CD4-positive, alpha-beta T cell (primary cell): ENCODE measurements around the gene EEFSEC. TPM values are rescaled to one million over a fixed set of nuclear protein-coding genes. Genes with fewer than 3 reads are reported as not detected.
A peak's percentile ranks its signal among the peaks of the same experiment; 100 is the strongest.

Experiments
- ATAC-seq: fragments of 200-7000 bp; cut with Tn5 transposase; one replicate; pipeline ENCODE4 v1.10.0; 2022; ENCODE audit warnings: mild to moderate bottlenecking; ENCODE audit not compliant: poor library complexity
- CTCF ChIA-PET: fragments of 350-600 bp; sonication (Branson Sonifier 250); formaldehyde crosslinking; loops from one replicate; lab custom pipeline; 2021; ENCODE audit warnings: antibody characterized with exemption, inconsistent platforms; lab: Charles Lee
- POLR2A ChIA-PET: fragments of 350-600 bp; sonication (Branson Sonifier 250); formaldehyde crosslinking; loops from one replicate; lab custom pipeline; 2021; ENCODE audit warnings: antibody characterized with exemption, inconsistent platforms; lab: Charles Lee
- DNase-seq, 14 experiments: peaks; one replicate each; pipeline ENCODE4 v3.0.0-alpha.2; 2013 to 2020; ENCODE audit warnings: mixed read lengths in 2 of 14
- H3K27ac ChIP-seq, 2 donors: one replicate each; pipeline versions ENCODE4 v1.5.1 to v1.7.0; 2013; ENCODE audit warnings: low read length in 2 of 2, low read depth in 1 of 2, mild to moderate bottlenecking in 1 of 2
- H3K27me3 ChIP-seq, 2 experiments: 1 replicate in 1 of 2; 2 replicates in 1 of 2; pipeline versions ENCODE4 v1.6.1 to v1.7.0; 2013; ENCODE audit warnings: low read length in 2 of 2, control low read depth in 1 of 2, mild to moderate bottlenecking in 1 of 2, moderate library complexity in 1 of 2; ENCODE audit not compliant: insufficient read depth in 2 of 2, control insufficient read depth in 1 of 2
- H3K36me3 ChIP-seq: one replicate; pipeline ENCODE4 v1.6.1; 2013; ENCODE audit warnings: low read length, control low read depth; ENCODE audit not compliant: insufficient read depth
- H3K4me1 ChIP-seq: one replicate; pipeline ENCODE4 v1.6.1; 2013; ENCODE audit warnings: low read length, control low read depth; ENCODE audit not compliant: insufficient read depth
- H3K4me3 ChIP-seq: one replicate; pipeline ENCODE4 v1.5.1; 2013; ENCODE audit warnings: mild to moderate bottlenecking, low read length, moderate library complexity
- H3K9me3 ChIP-seq, 2 experiments: 1 replicate in 1 of 2; 2 replicates in 1 of 2; pipeline versions ENCODE4 v1.6.1 to v1.7.0; 2013; ENCODE audit warnings: low read length in 2 of 2, mild to moderate bottlenecking in 2 of 2, control low read depth in 1 of 2, moderate library complexity in 1 of 2; ENCODE audit not compliant: control insufficient read depth in 1 of 2, insufficient read depth in 1 of 2
- H3K27ac Mint-ChIP-seq: one replicate; pipeline ENCODE4 v1.8.0; 2020; ENCODE audit warnings: mixed read lengths
- H3K27me3 Mint-ChIP-seq: one replicate; pipeline ENCODE4 v1.8.0; 2021; ENCODE audit warnings: mixed read lengths
- H3K36me3 Mint-ChIP-seq: one replicate; pipeline ENCODE4 v1.8.0; 2021; ENCODE audit warnings: low read depth, mixed read lengths
- H3K4me1 Mint-ChIP-seq: one replicate; pipeline ENCODE4 v1.8.0; 2021; ENCODE audit warnings: low read depth, mixed read lengths
- H3K4me3 Mint-ChIP-seq: one replicate; pipeline ENCODE4 v1.8.0; 2020; ENCODE audit warnings: mild to moderate bottlenecking, mixed read lengths
- H3K9me3 Mint-ChIP-seq: one replicate; pipeline ENCODE4 v1.8.0; 2020; ENCODE audit warnings: mixed read lengths
- CTCF ChIP-seq: fragments of 200-600 bp; IDR thresholded peaks from one replicate; pipeline ENCODE4 v1.8.0; 2022; ENCODE audit warnings: antibody characterized with exemption, mild to moderate bottlenecking
- intact Hi-C, 2 experiments: fragments of 100-400 bp; cut with DNase I in 1 of 2; cut with micrococcal nuclease in 1 of 2; formaldehyde crosslinking; loops; one replicate each; pipeline versions ENCODE4 v1.15.1 to v1.9.0; 2023 to 2025; cut with DNase I, micrococcal nuclease
- total RNA-seq, 174 experiments: library from RNA in 2 of 174; stranded (reverse) in 2 of 174; gene quantifications; one replicate each; pipeline ENCODE4 v1.2.3 and lab custom pipeline; 2021 to 2026

EEFSEC gene
- total RNA-seq, 2 experiments from 2014 or later: 13.1 to 13.9 TPM

GRCh38 chr3:128177865-128178264 is 24.6 kb downstream of the EEFSEC start:
- Histone ChIP-seq H3K36me3 (no peaks in the 10 kb centered on the region), H3K4me3 (no peak overlapping the region), H3K27ac (no peak overlapping the region), H3K27me3 (no peaks in the 10 kb centered on the region), H3K4me1 (peaks cover 14% of the 10 kb centered on the region), H3K9me3 (no peaks in the 10 kb centered on the region)
- Mint-ChIP-seq H3K4me3 (no peak overlapping the region), H3K27me3 (no peaks in the 10 kb centered on the region), H3K4me1 (peaks cover 69% of the 10 kb centered on the region), H3K9me3 (no peaks in the 10 kb centered on the region), H3K36me3 (peaks cover 8% of the 10 kb centered on the region), H3K27ac (no peak overlapping the region)
- no peak for ATAC-seq
- no peak for DNase-seq
- POLR2A ChIA-PET: interaction anchor here (0.9 kb wide), 1 partner anchor 20 kb away, joined by 3 read pairs; no protein-coding TSS in a partner anchor
- TF ChIP-seq CTCF: no peak
- CTCF ChIA-PET: interaction anchor here (1.3 kb wide), 1 partner anchor 15 kb away, joined by 4 read pairs; no protein-coding TSS in a partner anchor
- intact Hi-C loops: loop anchor here in 1 of 2 experiments (10.0 kb wide), 1 partner anchor 317 kb away; the partner anchor contains the start of gene GATA2

- ChIA-PET POLR2A (interaction anchor here (0.6 to 0.9 kb wide), 2 partner anchors 19 to 411 kb away, joined by 3 read pairs; no protein-coding TSS in a partner anchor), CTCF (no interaction called here)
- Mint-ChIP-seq H3K4me1 (peaks cover 68% of the 10 kb centered on the region), H3K36me3 (peaks cover 8% of the 10 kb centered on the region), H3K27ac (peak overlapping the region; percentile 20), H3K9me3 (no peaks in the 10 kb centered on the region), H3K27me3 (no peaks in the 10 kb centered on the region), H3K4me3 (no peak overlapping the region)
- TF ChIP-seq CTCF: no peak
- H3K36me3 ChIP-seq: no peaks in the 10 kb centered on the region
- intact Hi-C loops: loop anchor here in 1 of 2 experiments (10.0 kb wide), 1 partner anchor 316 kb away; the partner anchor contains the start of gene GATA2
- H3K27me3 ChIP-seq: no peaks in the 10 kb centered on the region
- DNase-seq: no peak
- H3K9me3 ChIP-seq: no peaks in the 10 kb centered on the region
- no peak overlapping the region for H3K27ac ChIP-seq
- no peak overlapping the region for H3K4me3 ChIP-seq
- ATAC-seq: no peak
- peaks cover 11% of the 10 kb centered on the region for H3K4me1 ChIP-seq
Measured at GRCh38 chr3:128178782-128179483, 25.7 kb downstream of the EEFSEC start.

- Mint-ChIP-seq H3K27me3 (no peaks in the 10 kb centered on the region), H3K27ac (peak overlapping the region; percentile 20), H3K4me1 (peaks cover 63% of the 10 kb centered on the region), H3K4me3 (no peak overlapping the region), H3K36me3 (peaks cover 12% of the 10 kb centered on the region), H3K9me3 (no peaks in the 10 kb centered on the region)
- CTCF ChIA-PET: no interaction called here
- no peak for ATAC-seq
- Histone ChIP-seq H3K27ac (no peak overlapping the region), H3K4me1 (peaks cover 9% of the 10 kb centered on the region), H3K27me3 (no peaks in the 10 kb centered on the region), H3K9me3 (no peaks in the 10 kb centered on the region), H3K36me3 (no peaks in the 10 kb centered on the region), H3K4me3 (no peak overlapping the region)
- no peak for DNase-seq
- intact Hi-C loops: loop anchor here in 1 of 2 experiments (10.0 kb wide), 1 partner anchor 315 kb away; the partner anchor contains the start of gene GATA2
- POLR2A ChIA-PET: interaction anchor here (0.6 kb wide), 1 partner anchor 411 kb away, joined by 3 read pairs; no protein-coding TSS in a partner anchor
- TF ChIP-seq CTCF: no peak
Measured at GRCh38 chr3:128179484-128179819, 26.2 kb downstream of the EEFSEC start.
